ENCODE data around the gene TOMM40L.

GRCh38 chr1:161182214-161182613 is 43.6 kb upstream of the TOMM40L start:
- TF ChIP-seq CTCF (conservative IDR thresholded peaks at IDR 0.05 in 1 of 2, IDR thresholded peaks at IDR 0.05 in 1 of 2; ENCODE audit: low read depth in 1 of 2, low read length in 2 of 2) (no peak), EZH2 (IDR thresholded peaks at IDR 0.05; ENCODE audit: low read length, missing control alignments) (no peak)
